ENCODE data around the gene SEMA6B. TPM values are rescaled to one million over a fixed set of nuclear protein-coding genes. Genes with fewer than 3 reads are reported as not detected.

SEMA6B gene
- polyA plus RNA-seq, 1 of the 3 experiments (the other 2 are of a cell fraction): 3.7 TPM

GRCh38 chr19:4602173-4602788 is 42.8 kb upstream of the SEMA6B start:
- Histone ChIP-seq H3K9ac (no peak overlapping the region), H3K4me1 (ENCODE audit: control insufficient read depth in 1 of 2, insufficient read depth in 2 of 2, low read depth in 1 of 2, low read length in 1 of 2) (peaks cover 0 to 5% of the 10 kb centered on the region in 2 experiments; a peak in 1 of 4 replicates), H3K27me3 (ENCODE audit: insufficient read depth) (peaks cover 18% of the 10 kb centered on the region; the same call in 1 of the 2 replicates), H3K4me2 (no peak overlapping the region), H3K4me3 (ENCODE audit: low read depth in 2 of 2, low read length in 1 of 2) (no peak overlapping the region), H3K79me2 (ENCODE audit: insufficient read depth) (no peaks in the 10 kb centered on the region), H3K9me3 (no peaks in the 10 kb centered on the region), H3K9me2 (no peaks in the 10 kb centered on the region), H3K36me3 (replicated peaks in 1 of 2; ENCODE audit: control insufficient read depth in 1 of 2, insufficient read depth in 2 of 2, low read length in 1 of 2) (no peaks in the 10 kb centered on the region), H3F3A (replicated peaks; ENCODE audit: insufficient read depth) (no peaks in the 10 kb centered on the region), H3K27ac (ENCODE audit: low read depth in 2 of 2, low read length in 1 of 2) (no peak overlapping the region), H2AFZ (ENCODE audit: low read depth) (no peak overlapping the region), H4K20me1 (ENCODE audit: insufficient read depth) (no peaks in the 10 kb centered on the region)
- CTCF ChIA-PET: no interaction called here
- TF ChIP-seq REST (IDR thresholded peaks at IDR 0.05; ENCODE audit: low read depth, low read length) (no peak), MXI1 (IDR thresholded peaks at IDR 0.05; ENCODE audit: low read depth, low read length) (no peak), RCOR1 (IDR thresholded peaks at IDR 0.05; ENCODE audit: low read length) (no peak), RAD21 (IDR thresholded peaks at IDR 0.05; ENCODE audit: low read length) (no peak), CHD2 (IDR thresholded peaks at IDR 0.05; ENCODE audit: low read length, partially characterized antibody) (no peak), FOXJ3 (CRISPR knock-in tag; IDR thresholded peaks at IDR 0.05) (no peak), SIN3A (IDR thresholded peaks at IDR 0.05; ENCODE audit: borderline replicate concordance, low read depth, low read length) (no peak), RXRA (IDR thresholded peaks at IDR 0.05; ENCODE audit: borderline replicate concordance, low read depth) (no peak), CTCF (IDR thresholded peaks at IDR 0.05) (no peak), USF1 (IDR thresholded peaks at IDR 0.05; ENCODE audit: borderline replicate concordance, low read depth) (no peak), TAF1 (IDR thresholded peaks at IDR 0.05; ENCODE audit: borderline replicate concordance, low read depth, low read length) (no peak), ZBTB33 (IDR thresholded peaks at IDR 0.05; ENCODE audit: borderline replicate concordance, low read depth) (no peak), EZH2phosphoT487 (IDR thresholded peaks at IDR 0.05; ENCODE audit: borderline replicate concordance, low read depth) (no peak), MAX (IDR thresholded peaks at IDR 0.05; ENCODE audit: low read depth) (no peak), FOXM1 (IDR thresholded peaks at IDR 0.05; ENCODE audit: low read depth) (no peak), PBX3 (IDR thresholded peaks at IDR 0.05) (no peak), FOSL2 (IDR thresholded peaks at IDR 0.05; ENCODE audit: borderline replicate concordance, low read depth) (no peak), GABPA (IDR thresholded peaks at IDR 0.05; ENCODE audit: low read depth) (no peak)
- DNase-seq: no peak
- POLR2A ChIA-PET: no interaction called here
- WGBS (ENCODE audit: low lambda C conversion rate): 48% methylated on average over 5 of the region's 5 CpGs
